HG03135 (cell line): ENCODE data around the gene ZBTB17.

ENCODE experiments used
- ATAC-seq: cut with Tn5 transposase; IDR thresholded peaks from one replicate; pipeline ENCODE4 v1.9.1; 2021; ENCODE audit warnings: mild to moderate bottlenecking, moderate library complexity; ENCODE audit not compliant: unreplicated experiment

Gene ZBTB17

GRCh38 chr1:15948091-15948591 is 27.8 kb downstream of the ZBTB17 start:
- no peak for ATAC-seq

GRCh38 chr1:15947382-15948090 is 28.4 kb downstream of the ZBTB17 start:
- ATAC-seq: no peak

GRCh38 chr1:15946571-15947381 is 29.1 kb downstream of the ZBTB17 start:
- ATAC-seq: no peak

GRCh38 chr1:15945832-15946448 is 30.0 kb downstream of the ZBTB17 start:
- ATAC-seq: no peak

- no peak for ATAC-seq
These were observed 30.7 kb downstream of the ZBTB17 start for GRCh38 chr1:15945011-15945831.

GRCh38 chr1:15944308-15945010 is 31.4 kb downstream of the ZBTB17 start:
- no peak for ATAC-seq

GRCh38 chr1:15943992-15944307 is 32.0 kb downstream of the ZBTB17 start:
- no peak for ATAC-seq

GRCh38 chr1:15943328-15943991 is 32.4 kb downstream of the ZBTB17 start:
- no peak for ATAC-seq

- no peak for ATAC-seq
These were observed 33.1 kb downstream of the ZBTB17 start for GRCh38 chr1:15942661-15943327.

GRCh38 chr1:15941899-15942660 is 33.8 kb downstream of the ZBTB17 start:
- ATAC-seq: no peak

- no peak for ATAC-seq
These were observed 34.7 kb downstream of the ZBTB17 start for GRCh38 chr1:15941044-15941840.

GRCh38 chr1:15940110-15941043 is 35.5 kb downstream of the ZBTB17 start:
- ATAC-seq: no peak

GRCh38 chr1:15939181-15940109 is 36.5 kb downstream of the ZBTB17 start:
- ATAC-seq: no peak

GRCh38 chr1:15938628-15939161 is 37.2 kb downstream of the ZBTB17 start:
- no peak for ATAC-seq

- ATAC-seq: no peak
These were observed 38.2 kb downstream of the ZBTB17 start for GRCh38 chr1:15937706-15938168.
